ENCODE data around the gene NDEL1. TPM values are rescaled to one million over a fixed set of nuclear protein-coding genes. Genes with fewer than 3 reads are reported as not detected.

Gene NDEL1
- total RNA-seq, 1 donor from 2014 or later, result 72.4 TPM

DNA sequence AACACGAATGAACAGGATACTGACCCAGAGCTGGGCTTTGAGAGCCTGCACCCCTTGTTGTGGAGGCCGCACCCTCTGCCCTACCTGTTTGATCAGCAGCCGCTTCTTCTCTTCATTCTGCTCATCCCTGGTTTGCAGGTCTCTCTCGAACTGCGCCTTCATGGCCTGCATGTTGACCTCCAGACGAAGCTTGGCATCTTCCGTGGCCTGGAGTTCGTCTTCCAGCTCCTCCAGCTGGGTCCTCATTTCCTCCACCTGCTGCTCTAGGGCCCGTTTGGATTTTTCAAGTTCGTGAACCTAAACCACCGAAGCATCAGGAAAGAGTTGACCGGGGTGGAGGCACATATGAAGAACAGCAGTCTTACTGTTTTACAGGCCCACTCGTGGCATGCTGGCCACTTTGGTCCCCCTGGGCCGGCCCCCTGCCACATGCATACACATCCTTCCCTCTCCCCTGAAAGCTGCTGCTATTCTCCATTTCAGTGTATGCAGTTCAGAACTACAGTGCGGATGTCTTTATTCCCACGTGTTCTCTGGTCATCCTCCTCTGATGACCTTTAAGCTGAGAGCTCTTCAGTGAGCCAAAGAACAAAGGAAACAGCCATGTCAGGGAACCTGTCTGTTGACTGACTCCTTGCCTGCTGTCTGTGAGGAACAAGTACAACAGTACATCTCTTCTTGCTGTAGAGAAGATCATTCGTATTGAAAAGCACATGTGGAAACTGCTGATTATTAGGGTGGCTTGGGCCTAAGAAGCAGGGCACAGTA is 54.8 kb downstream of the NDEL1 start:
- no peaks in the 10 kb centered on the region for H3K4me1 Mint-ChIP-seq (ENCODE audit: low read depth)

DNA sequence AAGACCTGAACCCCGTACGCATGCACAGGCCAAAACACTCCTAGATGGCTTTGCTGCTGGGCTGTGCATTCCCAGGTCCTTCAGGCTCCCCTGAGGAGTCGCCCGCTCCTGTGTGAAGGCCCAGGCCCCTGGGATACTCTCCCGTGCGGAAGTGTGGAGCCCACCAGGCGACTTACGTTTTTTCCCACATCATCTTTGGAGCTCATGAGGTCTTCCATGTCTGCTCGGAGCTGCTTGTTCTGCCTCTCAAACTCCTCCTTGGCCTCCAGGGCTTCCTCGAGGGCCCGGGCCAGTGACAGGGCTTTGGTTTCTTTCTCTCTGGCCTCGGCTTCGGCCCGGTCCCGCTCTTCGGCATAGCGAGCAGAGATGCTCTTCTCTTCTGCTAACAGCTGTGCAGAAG is 56.4 kb downstream of the NDEL1 start:
- Mint-ChIP-seq H3K36me3 (ENCODE audit: low read depth) (peaks cover 7% of the 10 kb centered on the region), H3K4me1 (ENCODE audit: low read depth) (no peaks in the 10 kb centered on the region), H3K9me3 (no peaks in the 10 kb centered on the region), H3K27me3 (ENCODE audit: insufficient read depth) (no peaks in the 10 kb centered on the region), H3K4me3 (no peak overlapping the region), H3K27ac (no peak overlapping the region)
- DNase-seq (ENCODE audit: low spot score), result no peak
- intact Hi-C loops (cut with micrococcal nuclease), result no loop called here

More for the DNA sequence above, 54.8 kb downstream of the NDEL1 start:
- no peaks in the 10 kb centered on the region for H3K9me3 Mint-ChIP-seq
- H3K36me3 Mint-ChIP-seq (ENCODE audit: low read depth), result peaks cover 7% of the 10 kb centered on the region
- no peak overlapping the region for H3K4me3 Mint-ChIP-seq
- intact Hi-C loops (cut with micrococcal nuclease), result no loop called here
- no peak for DNase-seq (ENCODE audit: low spot score)
- H3K27ac Mint-ChIP-seq, result no peak overlapping the region
- H3K27me3 Mint-ChIP-seq (ENCODE audit: insufficient read depth), result no peaks in the 10 kb centered on the region

DNA sequence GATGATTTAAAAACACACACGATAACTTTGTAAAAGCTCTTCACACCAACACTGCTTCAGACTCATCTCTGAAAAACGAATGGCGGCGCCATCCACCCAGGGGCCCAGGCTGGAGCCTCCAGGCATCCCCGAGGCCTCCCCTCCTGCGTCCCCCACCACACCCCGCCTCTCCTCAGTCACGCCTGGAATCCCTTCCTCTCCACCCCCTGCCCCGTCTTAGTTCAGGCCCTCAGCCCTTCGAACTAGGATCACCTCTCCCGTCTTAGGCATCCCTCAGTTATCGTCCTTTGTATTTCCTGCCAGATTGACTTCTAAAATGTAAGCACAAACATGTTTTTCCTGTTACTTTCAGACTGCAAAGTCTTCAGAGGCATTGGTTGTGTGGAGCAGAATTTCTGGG is 58.3 kb downstream of the NDEL1 start:
- no peak for DNase-seq (ENCODE audit: low spot score)
- intact Hi-C loops (cut with micrococcal nuclease), result no loop called here
- no peak overlapping the region for H3K4me3 Mint-ChIP-seq
- no peak overlapping the region for H3K27ac Mint-ChIP-seq
- no peaks in the 10 kb centered on the region for H3K9me3 Mint-ChIP-seq
- no peaks in the 10 kb centered on the region for H3K27me3 Mint-ChIP-seq (ENCODE audit: insufficient read depth)
- H3K4me1 Mint-ChIP-seq (ENCODE audit: low read depth), result no peaks in the 10 kb centered on the region
- H3K36me3 Mint-ChIP-seq (ENCODE audit: low read depth), result peaks cover 7% of the 10 kb centered on the region

DNA sequence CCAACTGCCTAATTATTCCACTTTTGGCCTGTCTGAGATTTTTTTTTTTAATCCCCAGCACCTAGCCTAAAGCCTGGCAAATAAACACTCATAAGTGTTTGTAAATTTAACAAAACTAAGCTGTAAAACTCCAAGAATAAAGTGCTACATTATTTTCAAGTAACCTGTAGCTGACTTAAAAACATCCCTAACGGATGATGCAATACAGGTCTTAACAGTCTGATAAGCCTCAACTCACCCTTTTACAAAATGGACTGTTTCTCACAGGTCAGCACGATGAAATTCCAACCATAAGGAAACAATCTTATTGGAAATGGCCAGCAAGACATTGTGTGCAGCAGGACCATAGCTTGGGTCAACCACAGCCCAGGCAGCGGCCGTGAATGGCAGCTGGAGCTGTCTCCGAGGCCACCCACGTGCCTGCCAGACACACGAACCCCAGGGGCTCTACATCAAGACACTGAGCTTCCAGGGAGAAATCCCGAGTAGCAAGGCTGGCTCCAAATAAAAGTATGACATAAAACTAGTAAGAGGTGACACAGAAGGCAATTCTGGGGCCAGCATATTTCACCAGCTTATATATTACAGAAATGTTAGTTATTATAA is 58.9 kb downstream of the NDEL1 start:
- intact Hi-C loops (cut with micrococcal nuclease), result no loop called here
- H3K27ac Mint-ChIP-seq, result no peak overlapping the region
- H3K36me3 Mint-ChIP-seq (ENCODE audit: low read depth), result peaks cover 7% of the 10 kb centered on the region
- DNase-seq (ENCODE audit: low spot score), result no peak
- H3K4me1 Mint-ChIP-seq (ENCODE audit: low read depth), result no peaks in the 10 kb centered on the region
- H3K9me3 Mint-ChIP-seq, result no peaks in the 10 kb centered on the region
- H3K4me3 Mint-ChIP-seq, result no peak overlapping the region
- H3K27me3 Mint-ChIP-seq (ENCODE audit: insufficient read depth), result no peaks in the 10 kb centered on the region

DNA sequence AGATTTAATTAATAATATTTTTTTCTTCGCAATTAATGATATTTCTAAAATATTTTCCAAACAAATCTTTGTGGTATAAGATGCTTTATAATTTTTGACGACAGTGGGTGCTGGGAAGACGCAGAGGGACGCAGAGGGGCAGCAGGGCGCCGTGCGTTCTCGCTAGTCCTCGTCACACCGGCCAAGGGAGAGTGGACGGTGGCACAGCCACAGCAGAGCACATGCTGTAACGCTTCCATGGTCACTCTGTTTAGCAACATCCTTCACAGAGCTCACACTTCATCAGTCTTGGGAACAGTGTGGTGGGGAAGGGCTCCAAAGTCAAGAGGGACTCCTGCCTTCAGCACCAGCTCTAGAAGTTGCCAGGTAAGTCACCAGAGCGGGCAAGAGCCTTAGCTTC is 60.4 kb downstream of the NDEL1 start:
- H3K4me3 Mint-ChIP-seq, result no peak overlapping the region
- H3K36me3 Mint-ChIP-seq (ENCODE audit: low read depth), result peaks cover 2% of the 10 kb centered on the region
- no peaks in the 10 kb centered on the region for H3K27me3 Mint-ChIP-seq (ENCODE audit: insufficient read depth)
- H3K27ac Mint-ChIP-seq, result no peak overlapping the region
- intact Hi-C loops (cut with micrococcal nuclease), result no loop called here
- DNase-seq (ENCODE audit: low spot score), result no peak
- no peaks in the 10 kb centered on the region for H3K9me3 Mint-ChIP-seq
- H3K4me1 Mint-ChIP-seq (ENCODE audit: low read depth), result no peaks in the 10 kb centered on the region

DNA sequence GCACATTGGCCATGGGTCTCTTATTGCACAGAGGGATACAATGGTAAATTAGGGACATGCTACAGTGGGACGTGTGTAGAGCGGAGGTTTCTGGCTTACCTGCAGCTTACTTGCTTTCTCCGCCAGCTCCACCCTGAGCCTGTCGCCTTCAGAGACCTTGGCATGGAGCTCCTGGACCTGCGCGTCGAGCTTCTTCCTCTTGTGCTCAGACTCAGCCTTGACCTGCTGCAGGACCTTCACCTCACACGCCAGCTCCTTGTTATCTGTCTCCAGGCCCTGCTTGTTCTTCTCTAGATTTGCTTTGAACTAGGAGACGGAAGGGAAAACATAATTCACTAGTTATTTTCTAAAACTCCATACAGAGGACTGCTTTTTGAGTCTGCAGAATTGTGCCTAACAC is 63.5 kb downstream of the NDEL1 start:
- H3K4me1 Mint-ChIP-seq (ENCODE audit: low read depth), result no peaks in the 10 kb centered on the region
- intact Hi-C loops (cut with micrococcal nuclease), result no loop called here
- no peak overlapping the region for H3K27ac Mint-ChIP-seq
- H3K9me3 Mint-ChIP-seq, result no peaks in the 10 kb centered on the region
- no peaks in the 10 kb centered on the region for H3K27me3 Mint-ChIP-seq (ENCODE audit: insufficient read depth)
- DNase-seq (ENCODE audit: low spot score), result no peak
- no peak overlapping the region for H3K4me3 Mint-ChIP-seq
- no peaks in the 10 kb centered on the region for H3K36me3 Mint-ChIP-seq (ENCODE audit: low read depth)

DNA sequence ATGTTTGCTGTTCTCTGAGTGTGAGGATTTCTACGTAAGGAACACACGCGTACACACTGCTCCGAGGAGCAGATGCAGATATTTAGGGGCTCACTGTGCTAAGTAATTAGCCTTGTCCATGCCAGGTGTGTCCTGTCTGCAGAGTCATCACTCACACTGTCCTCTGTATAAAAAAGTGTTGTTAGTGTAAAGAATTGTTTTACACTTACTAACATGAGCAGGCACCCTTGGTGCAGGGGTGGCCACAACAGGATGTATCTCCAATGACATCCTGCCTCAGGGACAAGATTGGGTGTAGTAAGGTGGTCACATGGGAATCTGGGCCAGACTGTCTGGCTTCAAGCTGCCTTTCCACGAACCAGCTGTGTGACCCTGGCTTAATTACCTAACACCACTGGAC is 63.9 kb downstream of the NDEL1 start:
- no peak for DNase-seq (ENCODE audit: low spot score)
- H3K4me1 Mint-ChIP-seq (ENCODE audit: low read depth), result no peaks in the 10 kb centered on the region
- intact Hi-C loops (cut with micrococcal nuclease), result no loop called here
- no peak overlapping the region for H3K27ac Mint-ChIP-seq
- no peaks in the 10 kb centered on the region for H3K36me3 Mint-ChIP-seq (ENCODE audit: low read depth)
- no peaks in the 10 kb centered on the region for H3K27me3 Mint-ChIP-seq (ENCODE audit: insufficient read depth)
- no peaks in the 10 kb centered on the region for H3K9me3 Mint-ChIP-seq
- no peak overlapping the region for H3K4me3 Mint-ChIP-seq

DNA sequence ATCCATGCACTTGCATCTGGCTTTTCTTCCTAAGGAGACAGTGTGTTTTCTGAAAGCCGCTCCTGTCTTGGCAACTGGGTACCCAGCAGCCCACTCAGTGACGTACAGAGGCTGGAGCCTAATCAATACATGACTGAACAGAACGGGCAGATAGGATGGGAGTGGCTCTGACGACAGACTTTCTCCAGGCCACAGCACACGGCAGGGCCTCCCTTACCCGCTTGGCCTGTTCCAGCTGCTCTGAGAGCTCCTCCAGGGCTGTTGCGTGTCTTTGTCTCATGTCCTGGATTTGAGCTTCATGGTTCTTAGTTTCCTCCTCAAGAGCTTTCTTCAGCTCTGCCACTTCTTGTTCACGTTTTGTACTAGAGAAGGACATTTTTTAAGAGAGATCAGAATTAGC is 64.9 kb downstream of the NDEL1 start:
- intact Hi-C loops (cut with micrococcal nuclease), result no loop called here
- no peak overlapping the region for H3K27ac Mint-ChIP-seq
- no peaks in the 10 kb centered on the region for H3K27me3 Mint-ChIP-seq (ENCODE audit: insufficient read depth)
- no peak for DNase-seq (ENCODE audit: low spot score)
- no peaks in the 10 kb centered on the region for H3K4me1 Mint-ChIP-seq (ENCODE audit: low read depth)
- H3K9me3 Mint-ChIP-seq, result no peaks in the 10 kb centered on the region
- H3K4me3 Mint-ChIP-seq, result no peak overlapping the region
- H3K36me3 Mint-ChIP-seq (ENCODE audit: low read depth), result no peaks in the 10 kb centered on the region

DNA sequence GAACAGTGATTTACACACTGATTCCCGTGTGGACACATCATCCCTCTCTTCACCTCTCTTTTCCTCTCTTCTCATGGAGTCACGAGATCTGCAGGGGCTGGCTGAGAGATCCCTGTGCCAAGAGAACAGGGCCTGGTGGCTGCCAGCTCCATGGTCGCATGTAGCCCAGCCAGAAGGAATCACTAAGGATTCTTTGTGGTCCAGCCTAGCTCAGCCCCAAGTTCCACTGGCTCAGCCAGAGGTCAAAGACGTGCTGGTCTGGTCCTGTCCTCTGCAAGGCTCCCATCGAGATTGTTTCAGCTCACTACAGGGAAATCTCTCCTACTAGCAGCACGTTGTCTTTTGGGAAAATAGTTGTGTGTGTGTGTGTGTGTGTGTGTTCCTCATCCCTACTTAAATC is 66.4 kb downstream of the NDEL1 start:
- Mint-ChIP-seq H3K4me1 (ENCODE audit: low read depth) (no peaks in the 10 kb centered on the region), H3K9me3 (no peaks in the 10 kb centered on the region), H3K27ac (no peak overlapping the region), H3K36me3 (ENCODE audit: low read depth) (peaks cover 1% of the 10 kb centered on the region), H3K27me3 (ENCODE audit: insufficient read depth) (no peaks in the 10 kb centered on the region), H3K4me3 (no peak overlapping the region)
- no peak for DNase-seq (ENCODE audit: low spot score)
- intact Hi-C loops (cut with micrococcal nuclease), result no loop called here

DNA sequence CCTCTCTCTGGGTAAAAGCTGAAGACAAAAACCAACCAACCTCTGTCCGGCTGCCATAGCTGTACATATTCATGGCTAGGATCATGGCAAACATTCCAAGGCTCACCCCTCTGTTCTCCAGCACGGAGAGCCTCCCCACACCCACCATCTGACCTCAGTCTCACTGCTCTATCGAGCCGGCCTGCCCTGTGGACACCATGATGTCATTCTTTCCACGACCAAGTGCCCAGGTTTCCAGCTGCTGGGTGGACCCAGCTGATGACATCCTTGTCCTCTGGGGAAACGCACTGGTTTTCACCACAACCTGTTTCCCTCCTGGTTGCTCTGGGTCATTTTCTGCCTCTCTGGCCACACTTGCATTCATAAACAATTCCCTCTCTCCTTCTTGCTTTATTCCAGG is 67.7 kb downstream of the NDEL1 start:
- Mint-ChIP-seq H3K4me1 (ENCODE audit: low read depth) (no peaks in the 10 kb centered on the region), H3K27ac (no peak overlapping the region), H3K27me3 (ENCODE audit: insufficient read depth) (no peaks in the 10 kb centered on the region), H3K9me3 (no peaks in the 10 kb centered on the region), H3K36me3 (ENCODE audit: low read depth) (peaks cover 3% of the 10 kb centered on the region), H3K4me3 (no peak overlapping the region)
- DNase-seq (ENCODE audit: low spot score), result no peak
- intact Hi-C loops (cut with micrococcal nuclease), result no loop called here

DNA sequence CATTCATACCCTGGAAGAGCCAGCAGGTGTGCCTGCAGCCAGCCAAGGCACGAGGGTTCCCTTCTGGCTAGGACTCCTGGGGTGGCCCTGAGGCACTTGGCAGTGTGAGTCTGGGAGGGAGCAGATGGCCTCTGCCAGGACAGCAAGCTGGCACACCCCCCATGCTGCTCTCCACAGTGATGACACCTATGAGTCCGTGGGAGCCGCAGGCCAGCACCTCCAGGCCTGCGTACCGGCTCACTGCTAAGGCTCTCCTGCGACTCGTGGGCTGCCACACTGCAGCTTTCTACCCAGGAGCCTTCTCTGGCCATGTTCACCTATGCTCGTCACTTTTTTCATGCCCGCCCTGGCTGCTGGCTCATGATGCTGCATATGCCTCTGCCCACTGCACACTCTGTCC is 68.1 kb downstream of the NDEL1 start:
- Mint-ChIP-seq H3K27ac (no peak overlapping the region), H3K36me3 (ENCODE audit: low read depth) (peaks cover 3% of the 10 kb centered on the region), H3K4me1 (ENCODE audit: low read depth) (no peaks in the 10 kb centered on the region), H3K4me3 (no peak overlapping the region), H3K9me3 (no peaks in the 10 kb centered on the region), H3K27me3 (ENCODE audit: insufficient read depth) (no peaks in the 10 kb centered on the region)
- no peak for DNase-seq (ENCODE audit: low spot score)
- intact Hi-C loops (cut with micrococcal nuclease), result no loop called here

DNA sequence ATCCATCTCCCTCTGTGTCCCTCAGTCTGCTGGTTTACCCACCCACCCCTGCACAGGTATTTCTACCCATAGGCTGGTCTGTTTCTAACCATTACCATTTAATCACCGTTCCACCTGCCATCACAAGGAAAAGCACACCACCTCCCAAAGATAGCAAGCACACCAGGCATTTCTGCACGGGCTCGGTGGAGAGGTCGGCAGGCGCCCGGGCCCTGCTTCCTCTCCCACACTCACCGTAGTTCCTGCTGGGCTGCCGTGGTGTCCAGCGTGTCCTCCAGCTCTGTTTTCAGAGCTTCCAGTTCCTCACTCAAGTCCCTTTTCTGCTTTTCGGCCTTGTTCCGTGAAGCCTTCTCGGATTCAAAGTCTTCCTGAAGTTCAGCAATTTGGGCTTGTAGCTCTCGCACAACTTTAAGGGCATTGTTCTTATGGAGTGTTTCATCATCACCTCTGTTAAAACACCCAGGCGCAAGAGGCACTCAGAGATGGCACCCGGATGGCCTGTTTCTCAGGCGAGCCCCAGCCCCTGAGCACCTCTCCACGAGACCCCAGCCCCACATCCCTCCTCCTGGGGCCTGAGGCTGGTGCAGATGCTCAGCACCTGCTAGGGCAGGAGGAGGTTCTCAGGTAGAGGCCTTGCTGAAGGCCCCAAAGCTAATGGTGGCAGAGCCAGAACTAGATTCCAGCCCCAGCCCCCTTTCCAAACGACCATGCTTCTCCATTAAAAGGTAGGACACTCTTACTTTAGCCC is 69.0 kb downstream of the NDEL1 start:
- DNase-seq (ENCODE audit: low spot score), result no peak
- Mint-ChIP-seq H3K9me3 (no peaks in the 10 kb centered on the region), H3K27ac (no peak overlapping the region), H3K4me3 (no peak overlapping the region), H3K4me1 (ENCODE audit: low read depth) (no peaks in the 10 kb centered on the region), H3K36me3 (ENCODE audit: low read depth) (peaks cover 3% of the 10 kb centered on the region), H3K27me3 (ENCODE audit: insufficient read depth) (no peaks in the 10 kb centered on the region)
- intact Hi-C loops (cut with micrococcal nuclease), result no loop called here

DNA sequence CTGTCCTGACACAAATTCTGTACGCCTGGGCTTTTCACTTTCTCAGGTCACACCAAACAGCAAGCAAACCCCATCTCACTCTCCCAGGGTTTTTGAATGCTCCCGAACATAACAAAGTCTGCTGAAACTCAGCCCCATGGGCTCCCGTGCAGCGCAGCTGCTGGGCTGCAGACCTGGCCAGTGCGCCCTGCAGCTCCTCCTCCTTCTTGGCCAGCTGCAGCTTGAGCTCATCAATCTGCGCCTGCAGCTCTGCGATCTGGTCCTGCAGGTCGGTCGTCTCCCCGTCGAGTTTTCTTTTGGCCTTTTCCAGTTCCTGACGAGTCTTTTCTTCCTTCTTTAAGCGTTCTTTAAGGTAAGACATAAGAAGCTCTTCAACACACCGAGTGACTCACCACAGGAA is 70.5 kb downstream of the NDEL1 start:
- H3K27ac Mint-ChIP-seq, result no peak overlapping the region
- H3K4me3 Mint-ChIP-seq, result no peak overlapping the region
- H3K36me3 Mint-ChIP-seq (ENCODE audit: low read depth), result peaks cover 3% of the 10 kb centered on the region
- no peak for DNase-seq (ENCODE audit: low spot score)
- intact Hi-C loops (cut with micrococcal nuclease), result no loop called here
- no peaks in the 10 kb centered on the region for H3K4me1 Mint-ChIP-seq (ENCODE audit: low read depth)
- H3K9me3 Mint-ChIP-seq, result no peaks in the 10 kb centered on the region
- no peaks in the 10 kb centered on the region for H3K27me3 Mint-ChIP-seq (ENCODE audit: insufficient read depth)
